GM23338 (cell line): ENCODE measurements around the gene CNBD2. TPM values are rescaled to one million over a fixed set of nuclear protein-coding genes. Genes with fewer than 3 reads are reported as not detected.

Source experiments
- ATAC-seq: fragments of 200-7000 bp; cut with Tn5 transposase; 3 replicates; pipeline ENCODE4 v1.9.1; 2020
- DNase-seq: peaks from one replicate; pipeline ENCODE4 v3.0.0-alpha.2; 2015; ENCODE audit warnings: low spot score
- H2AFZ ChIP-seq: fragments of 200-600 bp; sonication (generic); 2 replicates; pipeline ENCODE4 v1.8.0; 2016; ENCODE audit warnings: antibody characterized with exemption, mild to moderate bottlenecking, moderate library complexity
- H3F3A ChIP-seq: fragments of 200-600 bp; sonication (generic); replicated peaks from 2 replicates; pipeline ENCODE4 v1.8.0; 2017; ENCODE audit warnings: antibody characterized with exemption, mixed run types, low read depth
- H3K27ac ChIP-seq: fragments of 200-600 bp; sonication (generic); 2 replicates; pipeline ENCODE4 v1.6.1; 2016; ENCODE audit warnings: low read depth
- H3K27me3 ChIP-seq: fragments of 200-600 bp; sonication (generic); 2 replicates; pipeline ENCODE4 v1.8.0; 2016; ENCODE audit warnings: mild to moderate bottlenecking, mixed run types, moderate library complexity; ENCODE audit not compliant: insufficient read depth
- H3K36me3 ChIP-seq: fragments of 200-600 bp; sonication (generic); 2 replicates; pipeline ENCODE4 v1.8.0; 2016; ENCODE audit warnings: mild to moderate bottlenecking; ENCODE audit not compliant: insufficient read depth
- H3K4me1 ChIP-seq: fragments of 200-600 bp; sonication (generic); 2 replicates; pipeline ENCODE4 v1.8.0; 2016; ENCODE audit warnings: mild to moderate bottlenecking, moderate library complexity; ENCODE audit not compliant: insufficient read depth
- H3K4me2 ChIP-seq: fragments of 200-600 bp; sonication (generic); 2 replicates; pipeline ENCODE4 v1.7.1; 2017; ENCODE audit warnings: mixed run types
- H3K4me3 ChIP-seq: fragments of 200-600 bp; sonication (generic); 2 replicates; pipeline ENCODE4 v1.6.1; 2016; ENCODE audit warnings: mixed run types
- H3K79me2 ChIP-seq: fragments of 200-600 bp; sonication (generic); replicated peaks from 2 replicates; pipeline ENCODE4 v1.8.0; 2017; ENCODE audit warnings: mild to moderate bottlenecking; ENCODE audit not compliant: insufficient read depth
- H3K9me2 ChIP-seq: fragments of 200-600 bp; sonication (generic); 2 replicates; pipeline ENCODE4 v1.8.0; 2017; ENCODE audit not compliant: insufficient read depth
- H4K20me1 ChIP-seq: fragments of 200-600 bp; sonication (generic); replicated peaks from 2 replicates; pipeline ENCODE4 v1.8.0; 2017; ENCODE audit warnings: mild to moderate bottlenecking; ENCODE audit not compliant: insufficient read depth
- H3K27ac Mint-ChIP-seq: 2 replicates; pipeline ENCODE4 v1.8.0; 2020; ENCODE audit warnings: inconsistent platforms, mild to moderate bottlenecking, moderate library complexity, mixed read lengths
- H3K27me3 Mint-ChIP-seq: 3 replicates; pipeline ENCODE4 v1.8.0; 2022; ENCODE audit warnings: low read depth, mild to moderate bottlenecking, moderate library complexity, mixed read lengths, inconsistent platforms; ENCODE audit not compliant: insufficient read depth, poor library complexity
- H3K36me3 Mint-ChIP-seq: 3 replicates; pipeline ENCODE4 v1.8.0; 2021; ENCODE audit warnings: low read depth, mild to moderate bottlenecking, inconsistent platforms, moderate library complexity, mixed read lengths
- H3K4me1 Mint-ChIP-seq: 3 replicates; pipeline ENCODE4 v1.8.0; 2020; ENCODE audit warnings: mild to moderate bottlenecking, inconsistent platforms, mixed read lengths
- H3K4me3 Mint-ChIP-seq: 3 replicates; pipeline ENCODE4 v1.8.0; 2021; ENCODE audit warnings: moderate library complexity, mild to moderate bottlenecking, inconsistent platforms, mixed read lengths
- H3K9me3 Mint-ChIP-seq: 3 replicates; pipeline ENCODE4 v1.8.0; 2020; ENCODE audit warnings: moderate library complexity, mild to moderate bottlenecking, inconsistent platforms, mixed read lengths
- CREB1 ChIP-seq: fragments of 250-450 bp; sonication (Bioruptor Pico); IDR thresholded peaks from 2 replicates; pipeline ENCODE4 v1.5.0; 2020; ENCODE audit warnings: low read depth, mild to moderate bottlenecking, moderate library complexity
- EZH2 ChIP-seq: fragments of 200-600 bp; sonication (generic); IDR thresholded peaks from one replicate; pipeline ENCODE4 v1.8.0; 2017; ENCODE audit warnings: antibody characterized with exemption, mild to moderate bottlenecking, low read depth; ENCODE audit not compliant: unreplicated experiment
- EZH2phosphoT487 ChIP-seq: fragments of 200-600 bp; sonication (generic); IDR thresholded peaks from one replicate; pipeline ENCODE4 v1.8.1; 2018; ENCODE audit warnings: antibody characterized with exemption; ENCODE audit not compliant: unreplicated experiment
- JUNB ChIP-seq: IDR thresholded peaks from one replicate; pipeline ENCODE4 v1.6.1; 2016; ENCODE audit warnings: antibody characterized with exemption; ENCODE audit not compliant: unreplicated experiment
- NANOG ChIP-seq: IDR thresholded peaks from 2 replicates; pipeline ENCODE4 v1.6.1; 2016; ENCODE audit warnings: antibody characterized with exemption, borderline replicate concordance
- POLR2AphosphoS5 ChIP-seq: IDR thresholded peaks from 2 replicates; pipeline ENCODE4 v1.6.1; 2016; ENCODE audit warnings: antibody characterized with exemption, low read depth
- STAT1 ChIP-seq: IDR thresholded peaks from one replicate; pipeline ENCODE4 v1.6.1; 2016; ENCODE audit warnings: antibody characterized with exemption; ENCODE audit not compliant: unreplicated experiment
- ZNF114 ChIP-seq: fragments of 250-450 bp; sonication (Bioruptor Pico); IDR thresholded peaks from 2 replicates; pipeline ENCODE4 v1.5.0; 2020; ENCODE audit warnings: mild to moderate bottlenecking, moderate library complexity
- ZNF331 ChIP-seq: fragments of 250-450 bp; sonication (Bioruptor Pico); IDR thresholded peaks from 2 replicates; pipeline ENCODE4 v1.5.0; 2020; ENCODE audit warnings: low read depth, mild to moderate bottlenecking, moderate library complexity
- polyA plus RNA-seq: library from polyadenylated mRNA; unstranded; fragments of >200 nt; fragmentation: Nextera tagmentation; extraction: Ambion mirVana; gene quantifications from 2 replicates; pipeline ENCODE4 v1.2.1, GENCODE V29; 2016
- total RNA-seq: library from RNA; depleted of rRNA; stranded (reverse); fragments of >200 nt; shearing (Covaris generic); gene quantifications from 2 replicates; pipeline ENCODE4 v1.2.3, GENCODE V29; 2014
- TF ChIP-seq, protein P1 (sequence below): IDR thresholded peaks from one replicate; pipeline ENCODE4 v1.6.1; 2018; ENCODE audit warnings: antibody characterized with exemption; ENCODE audit not compliant: unreplicated experiment
- TF ChIP-seq, protein P2 (sequence below): fragments of 250-450 bp; sonication (Bioruptor Pico); IDR thresholded peaks from 2 replicates; pipeline ENCODE4 v1.5.0; 2020; ENCODE audit warnings: mild to moderate bottlenecking, moderate library complexity
- TF ChIP-seq, protein P3 (sequence below), 2 experiments: fragments of 200-600 bp in 1 of 2; sonication (generic) in 1 of 2; conservative IDR thresholded peaks; 2 replicates each; pipeline versions ENCODE4 v1.5.1 to v1.6.1; 2016 to 2017; ENCODE audit warnings: antibody characterized with exemption in 2 of 2, low read depth in 2 of 2, mild to moderate bottlenecking in 2 of 2, moderate library complexity in 1 of 2
- TF ChIP-seq, protein P4 (sequence below): IDR thresholded peaks from 2 replicates; pipeline ENCODE4 v1.6.1; 2016; ENCODE audit warnings: antibody characterized with exemption

Gene CNBD2
- total and polyA plus RNA-seq, 2 experiments from 2014 or later: 2.7 TPM; not detected in 1

DNA sequence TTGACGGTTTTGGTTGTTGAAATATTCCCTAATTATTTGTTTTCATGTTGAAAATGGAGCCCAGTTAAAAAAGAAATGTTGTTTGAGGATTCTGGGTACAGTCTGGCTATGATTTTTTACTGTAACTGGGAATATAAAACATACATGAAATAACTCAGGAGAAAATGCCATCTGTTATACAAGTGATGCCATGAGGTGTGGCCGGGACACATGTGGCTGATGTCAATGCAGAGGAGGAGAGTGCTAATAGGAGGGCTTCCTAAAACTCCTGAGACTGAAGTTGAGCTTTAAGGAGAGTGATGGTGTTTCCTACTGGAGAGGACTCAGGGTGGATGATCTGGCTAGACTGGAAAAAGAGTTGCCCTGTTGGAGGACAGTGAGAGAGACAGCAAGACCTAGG lies 26.8 kb upstream of the CNBD2 start:
- Mint-ChIP-seq H3K4me1 (peaks cover 16% of the 10 kb centered on the region; the same call in 2 of the 3 replicates), H3K36me3 (peaks cover 36% of the 10 kb centered on the region), H3K27ac (no peak overlapping the region), H3K4me3 (no peak overlapping the region), H3K9me3 (no peaks in the 10 kb centered on the region), H3K27me3 (peaks cover 2% of the 10 kb centered on the region)
- Histone ChIP-seq H4K20me1 (no peaks in the 10 kb centered on the region; the same call in 1 of the 2 replicates), H2AFZ (no peak overlapping the region), H3F3A (no peaks in the 10 kb centered on the region), H3K27me3 (no peaks in the 10 kb centered on the region), H3K4me1 (peaks cover 9% of the 10 kb centered on the region), H3K9me2 (no peaks in the 10 kb centered on the region), H3K79me2 (0 out of 2 replicates have a peak, but pooled peaks cover 2% of the 10 kb centered on the region), H3K36me3 (peaks cover 7% of the 10 kb centered on the region), H3K4me3 (no peak overlapping the region), H3K27ac (no peak overlapping the region), H3K4me2 (no peak overlapping the region)
- TF ChIP-seq EZH2 (no peak), EZH2phosphoT487 (no peak), JUNB (no peak), NANOG (no peak), ZNF114 (CRISPR knock-in tag) (no peak), CREB1 (CRISPR knock-in tag) (no peak), ZNF331 (no peak), STAT1 (no peak), POLR2AphosphoS5 (no peak)
- TF ChIP-seq, protein P1, sequence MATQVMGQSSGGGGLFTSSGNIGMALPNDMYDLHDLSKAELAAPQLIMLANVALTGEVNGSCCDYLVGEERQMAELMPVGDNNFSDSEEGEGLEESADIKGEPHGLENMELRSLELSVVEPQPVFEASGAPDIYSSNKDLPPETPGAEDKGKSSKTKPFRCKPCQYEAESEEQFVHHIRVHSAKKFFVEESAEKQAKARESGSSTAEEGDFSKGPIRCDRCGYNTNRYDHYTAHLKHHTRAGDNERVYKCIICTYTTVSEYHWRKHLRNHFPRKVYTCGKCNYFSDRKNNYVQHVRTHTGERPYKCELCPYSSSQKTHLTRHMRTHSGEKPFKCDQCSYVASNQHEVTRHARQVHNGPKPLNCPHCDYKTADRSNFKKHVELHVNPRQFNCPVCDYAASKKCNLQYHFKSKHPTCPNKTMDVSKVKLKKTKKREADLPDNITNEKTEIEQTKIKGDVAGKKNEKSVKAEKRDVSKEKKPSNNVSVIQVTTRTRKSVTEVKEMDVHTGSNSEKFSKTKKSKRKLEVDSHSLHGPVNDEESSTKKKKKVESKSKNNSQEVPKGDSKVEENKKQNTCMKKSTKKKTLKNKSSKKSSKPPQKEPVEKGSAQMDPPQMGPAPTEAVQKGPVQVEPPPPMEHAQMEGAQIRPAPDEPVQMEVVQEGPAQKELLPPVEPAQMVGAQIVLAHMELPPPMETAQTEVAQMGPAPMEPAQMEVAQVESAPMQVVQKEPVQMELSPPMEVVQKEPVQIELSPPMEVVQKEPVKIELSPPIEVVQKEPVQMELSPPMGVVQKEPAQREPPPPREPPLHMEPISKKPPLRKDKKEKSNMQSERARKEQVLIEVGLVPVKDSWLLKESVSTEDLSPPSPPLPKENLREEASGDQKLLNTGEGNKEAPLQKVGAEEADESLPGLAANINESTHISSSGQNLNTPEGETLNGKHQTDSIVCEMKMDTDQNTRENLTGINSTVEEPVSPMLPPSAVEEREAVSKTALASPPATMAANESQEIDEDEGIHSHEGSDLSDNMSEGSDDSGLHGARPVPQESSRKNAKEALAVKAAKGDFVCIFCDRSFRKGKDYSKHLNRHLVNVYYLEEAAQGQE: no peak
- TF ChIP-seq, protein P2, sequence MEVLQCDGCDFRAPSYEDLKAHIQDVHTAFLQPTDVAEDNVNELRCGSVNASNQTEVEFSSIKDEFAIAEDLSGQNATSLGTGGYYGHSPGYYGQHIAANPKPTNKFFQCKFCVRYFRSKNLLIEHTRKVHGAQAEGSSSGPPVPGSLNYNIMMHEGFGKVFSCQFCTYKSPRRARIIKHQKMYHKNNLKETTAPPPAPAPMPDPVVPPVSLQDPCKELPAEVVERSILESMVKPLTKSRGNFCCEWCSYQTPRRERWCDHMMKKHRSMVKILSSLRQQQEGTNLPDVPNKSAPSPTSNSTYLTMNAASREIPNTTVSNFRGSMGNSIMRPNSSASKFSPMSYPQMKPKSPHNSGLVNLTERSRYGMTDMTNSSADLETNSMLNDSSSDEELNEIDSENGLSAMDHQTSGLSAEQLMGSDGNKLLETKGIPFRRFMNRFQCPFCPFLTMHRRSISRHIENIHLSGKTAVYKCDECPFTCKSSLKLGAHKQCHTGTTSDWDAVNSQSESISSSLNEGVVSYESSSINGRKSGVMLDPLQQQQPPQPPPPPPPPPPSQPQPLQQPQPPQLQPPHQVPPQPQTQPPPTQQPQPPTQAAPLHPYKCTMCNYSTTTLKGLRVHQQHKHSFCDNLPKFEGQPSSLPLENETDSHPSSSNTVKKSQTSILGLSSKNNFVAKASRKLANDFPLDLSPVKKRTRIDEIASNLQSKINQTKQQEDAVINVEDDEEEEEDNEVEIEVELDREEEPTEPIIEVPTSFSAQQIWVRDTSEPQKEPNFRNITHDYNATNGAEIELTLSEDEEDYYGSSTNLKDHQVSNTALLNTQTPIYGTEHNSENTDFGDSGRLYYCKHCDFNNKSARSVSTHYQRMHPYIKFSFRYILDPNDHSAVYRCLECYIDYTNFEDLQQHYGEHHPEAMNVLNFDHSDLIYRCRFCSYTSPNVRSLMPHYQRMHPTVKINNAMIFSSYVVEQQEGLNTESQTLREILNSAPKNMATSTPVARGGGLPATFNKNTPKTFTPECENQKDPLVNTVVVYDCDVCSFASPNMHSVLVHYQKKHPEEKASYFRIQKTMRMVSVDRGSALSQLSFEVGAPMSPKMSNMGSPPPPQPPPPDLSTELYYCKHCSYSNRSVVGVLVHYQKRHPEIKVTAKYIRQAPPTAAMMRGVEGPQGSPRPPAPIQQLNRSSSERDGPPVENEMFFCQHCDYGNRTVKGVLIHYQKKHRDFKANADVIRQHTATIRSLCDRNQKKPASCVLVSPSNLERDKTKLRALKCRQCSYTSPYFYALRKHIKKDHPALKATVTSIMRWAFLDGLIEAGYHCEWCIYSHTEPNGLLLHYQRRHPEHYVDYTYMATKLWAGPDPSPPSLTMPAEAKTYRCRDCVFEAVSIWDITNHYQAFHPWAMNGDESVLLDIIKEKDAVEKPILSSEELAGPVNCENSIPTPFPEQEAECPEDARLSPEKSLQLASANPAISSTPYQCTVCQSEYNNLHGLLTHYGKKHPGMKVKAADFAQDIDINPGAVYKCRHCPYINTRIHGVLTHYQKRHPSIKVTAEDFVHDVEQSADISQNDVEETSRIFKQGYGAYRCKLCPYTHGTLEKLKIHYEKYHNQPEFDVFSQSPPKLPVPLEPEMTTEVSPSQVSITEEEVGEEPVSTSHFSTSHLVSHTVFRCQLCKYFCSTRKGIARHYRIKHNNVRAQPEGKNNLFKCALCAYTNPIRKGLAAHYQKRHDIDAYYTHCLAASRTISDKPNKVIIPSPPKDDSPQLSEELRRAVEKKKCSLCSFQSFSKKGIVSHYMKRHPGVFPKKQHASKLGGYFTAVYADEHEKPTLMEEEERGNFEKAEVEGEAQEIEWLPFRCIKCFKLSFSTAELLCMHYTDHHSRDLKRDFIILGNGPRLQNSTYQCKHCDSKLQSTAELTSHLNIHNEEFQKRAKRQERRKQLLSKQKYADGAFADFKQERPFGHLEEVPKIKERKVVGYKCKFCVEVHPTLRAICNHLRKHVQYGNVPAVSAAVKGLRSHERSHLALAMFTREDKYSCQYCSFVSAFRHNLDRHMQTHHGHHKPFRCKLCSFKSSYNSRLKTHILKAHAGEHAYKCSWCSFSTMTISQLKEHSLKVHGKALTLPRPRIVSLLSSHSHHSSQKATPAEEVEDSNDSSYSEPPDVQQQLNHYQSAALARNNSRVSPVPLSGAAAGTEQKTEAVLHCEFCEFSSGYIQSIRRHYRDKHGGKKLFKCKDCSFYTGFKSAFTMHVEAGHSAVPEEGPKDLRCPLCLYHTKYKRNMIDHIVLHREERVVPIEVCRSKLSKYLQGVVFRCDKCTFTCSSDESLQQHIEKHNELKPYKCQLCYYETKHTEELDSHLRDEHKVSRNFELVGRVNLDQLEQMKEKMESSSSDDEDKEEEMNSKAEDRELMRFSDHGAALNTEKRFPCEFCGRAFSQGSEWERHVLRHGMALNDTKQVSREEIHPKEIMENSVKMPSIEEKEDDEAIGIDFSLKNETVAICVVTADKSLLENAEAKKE: no peak
- TF ChIP-seq, protein P3, sequence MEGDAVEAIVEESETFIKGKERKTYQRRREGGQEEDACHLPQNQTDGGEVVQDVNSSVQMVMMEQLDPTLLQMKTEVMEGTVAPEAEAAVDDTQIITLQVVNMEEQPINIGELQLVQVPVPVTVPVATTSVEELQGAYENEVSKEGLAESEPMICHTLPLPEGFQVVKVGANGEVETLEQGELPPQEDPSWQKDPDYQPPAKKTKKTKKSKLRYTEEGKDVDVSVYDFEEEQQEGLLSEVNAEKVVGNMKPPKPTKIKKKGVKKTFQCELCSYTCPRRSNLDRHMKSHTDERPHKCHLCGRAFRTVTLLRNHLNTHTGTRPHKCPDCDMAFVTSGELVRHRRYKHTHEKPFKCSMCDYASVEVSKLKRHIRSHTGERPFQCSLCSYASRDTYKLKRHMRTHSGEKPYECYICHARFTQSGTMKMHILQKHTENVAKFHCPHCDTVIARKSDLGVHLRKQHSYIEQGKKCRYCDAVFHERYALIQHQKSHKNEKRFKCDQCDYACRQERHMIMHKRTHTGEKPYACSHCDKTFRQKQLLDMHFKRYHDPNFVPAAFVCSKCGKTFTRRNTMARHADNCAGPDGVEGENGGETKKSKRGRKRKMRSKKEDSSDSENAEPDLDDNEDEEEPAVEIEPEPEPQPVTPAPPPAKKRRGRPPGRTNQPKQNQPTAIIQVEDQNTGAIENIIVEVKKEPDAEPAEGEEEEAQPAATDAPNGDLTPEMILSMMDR (conservative IDR thresholded peaks at IDR 0.05; ENCODE audit: low read depth in 2 of 2): no peak
- TF ChIP-seq, protein P4, sequence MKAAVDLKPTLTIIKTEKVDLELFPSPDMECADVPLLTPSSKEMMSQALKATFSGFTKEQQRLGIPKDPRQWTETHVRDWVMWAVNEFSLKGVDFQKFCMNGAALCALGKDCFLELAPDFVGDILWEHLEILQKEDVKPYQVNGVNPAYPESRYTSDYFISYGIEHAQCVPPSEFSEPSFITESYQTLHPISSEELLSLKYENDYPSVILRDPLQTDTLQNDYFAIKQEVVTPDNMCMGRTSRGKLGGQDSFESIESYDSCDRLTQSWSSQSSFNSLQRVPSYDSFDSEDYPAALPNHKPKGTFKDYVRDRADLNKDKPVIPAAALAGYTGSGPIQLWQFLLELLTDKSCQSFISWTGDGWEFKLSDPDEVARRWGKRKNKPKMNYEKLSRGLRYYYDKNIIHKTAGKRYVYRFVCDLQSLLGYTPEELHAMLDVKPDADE: no peak
- no peak for ATAC-seq
- DNase-seq: no peak
